Measurements from ENCODE around the gene KCNK7. TPM values are rescaled to one million over a fixed set of nuclear protein-coding genes. Genes with fewer than 3 reads are reported as not detected.
A peak's percentile ranks its signal among the peaks of the same experiment; 100 is the strongest.
"Not testable (repeated sequence)": the region's sequence is repeated elsewhere in the genome, so short reads cannot be mapped to it uniquely, and the experiment has no call there.

KCNK7 gene
- 0.12 TPM in 1 of 2 replicates, not detected in the other for total RNA-seq (2014; rRNA removed; shearing (Covaris generic))

DNA sequence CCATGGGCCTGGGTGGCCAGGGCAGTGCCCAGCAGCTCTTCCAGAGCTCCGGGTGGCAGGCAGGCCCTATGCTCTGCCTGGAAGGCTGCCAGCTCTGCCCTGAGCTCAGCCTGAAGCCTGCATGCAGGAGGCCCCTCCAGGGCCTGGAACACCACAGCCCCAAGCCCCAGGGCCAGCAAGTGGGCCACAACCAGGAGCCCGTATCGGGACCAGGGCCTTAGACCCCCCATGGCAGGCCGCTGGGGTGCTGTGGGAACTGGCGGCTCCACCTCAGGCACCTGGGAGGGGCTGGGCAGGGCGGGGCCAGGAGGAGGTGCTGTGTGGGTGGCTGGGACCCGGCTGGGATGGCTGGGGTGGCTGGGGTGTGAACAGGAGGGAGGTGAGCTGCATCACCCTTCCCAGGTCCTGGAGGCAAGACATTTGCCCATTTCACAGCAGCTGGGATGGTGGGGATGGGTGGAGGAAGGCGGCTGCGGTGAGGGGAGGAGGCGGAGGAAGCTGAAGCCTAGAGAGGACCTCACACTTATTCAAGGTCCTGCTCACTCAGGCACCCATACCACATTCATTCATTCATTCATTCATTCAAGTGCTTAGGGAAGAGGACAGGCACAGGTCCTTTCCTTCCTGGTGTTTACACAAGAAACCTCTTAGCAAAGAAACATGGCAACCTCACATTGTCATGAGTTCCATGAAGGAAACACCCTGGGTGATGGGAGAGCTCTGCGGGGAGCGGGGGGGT, at the start of gene KCNK7:
Gene KCNK7, minus strand, starts transcription at position 258 of the 739 bp plus-strand sequence. Its CDS starts 28 bp downstream, at position 230.
- DNase-seq (ENCODE audit: low spot score), result no peak
- in situ Hi-C loops (cut with HindIII; ENCODE audit: low sequenced_read_pairs), result no loop called here

DNA sequence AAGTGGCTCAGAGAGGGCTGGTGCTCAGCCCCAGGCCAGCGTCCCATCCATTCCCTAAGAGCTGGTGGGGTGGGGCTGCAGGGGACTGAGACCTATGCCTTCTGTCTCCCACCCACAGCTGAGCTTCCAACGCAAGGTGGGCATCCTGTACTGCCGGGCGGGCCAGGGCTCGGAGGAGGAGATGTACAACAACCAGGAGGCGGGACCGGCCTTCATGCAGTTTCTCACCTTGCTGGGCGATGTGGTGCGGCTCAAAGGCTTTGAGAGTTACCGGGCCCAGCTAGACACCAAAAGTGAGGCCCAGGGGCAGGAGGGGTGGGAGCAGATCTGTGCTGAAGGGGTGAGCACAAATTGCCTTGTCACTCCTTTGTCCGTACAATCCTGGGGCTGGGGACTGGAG, 49.2 kb upstream of the KCNK7 start:
- in situ Hi-C loops (cut with HindIII; ENCODE audit: low sequenced_read_pairs), result no loop called here

DNA sequence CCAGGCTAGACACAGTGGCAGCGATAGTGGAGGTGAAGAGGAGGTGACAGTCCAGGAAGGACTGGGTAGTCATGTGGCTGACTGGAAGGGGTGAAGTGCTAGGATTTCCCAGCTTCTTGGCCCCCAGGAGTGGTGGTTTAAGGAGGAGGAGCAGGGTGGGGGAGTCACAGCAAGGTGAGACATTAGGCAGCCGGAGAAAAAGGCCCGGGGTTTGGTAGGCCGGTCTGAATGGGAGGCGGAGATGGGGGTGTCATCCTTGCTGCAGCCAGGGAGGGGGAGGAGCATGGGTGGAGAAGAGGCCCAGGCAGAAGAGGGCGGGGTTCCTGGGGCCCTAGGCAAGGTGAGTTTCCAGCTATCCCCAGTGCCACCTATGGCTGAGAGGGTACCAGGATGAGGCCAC, 48.4 kb upstream of the KCNK7 start:
- DNase-seq (ENCODE audit: low spot score), result no peak
- in situ Hi-C loops (cut with HindIII; ENCODE audit: low sequenced_read_pairs), result no loop called here

More for the DNA sequence above, 49.2 kb upstream of the KCNK7 start:
- DNase-seq (ENCODE audit: low spot score), result no peak

GRCh38 chr11:65642014-65642671, 46.5 kb upstream of the KCNK7 start:
- DNase-seq (ENCODE audit: low spot score), result no peak
- in situ Hi-C loops (cut with HindIII; ENCODE audit: low sequenced_read_pairs), result no loop called here

DNA sequence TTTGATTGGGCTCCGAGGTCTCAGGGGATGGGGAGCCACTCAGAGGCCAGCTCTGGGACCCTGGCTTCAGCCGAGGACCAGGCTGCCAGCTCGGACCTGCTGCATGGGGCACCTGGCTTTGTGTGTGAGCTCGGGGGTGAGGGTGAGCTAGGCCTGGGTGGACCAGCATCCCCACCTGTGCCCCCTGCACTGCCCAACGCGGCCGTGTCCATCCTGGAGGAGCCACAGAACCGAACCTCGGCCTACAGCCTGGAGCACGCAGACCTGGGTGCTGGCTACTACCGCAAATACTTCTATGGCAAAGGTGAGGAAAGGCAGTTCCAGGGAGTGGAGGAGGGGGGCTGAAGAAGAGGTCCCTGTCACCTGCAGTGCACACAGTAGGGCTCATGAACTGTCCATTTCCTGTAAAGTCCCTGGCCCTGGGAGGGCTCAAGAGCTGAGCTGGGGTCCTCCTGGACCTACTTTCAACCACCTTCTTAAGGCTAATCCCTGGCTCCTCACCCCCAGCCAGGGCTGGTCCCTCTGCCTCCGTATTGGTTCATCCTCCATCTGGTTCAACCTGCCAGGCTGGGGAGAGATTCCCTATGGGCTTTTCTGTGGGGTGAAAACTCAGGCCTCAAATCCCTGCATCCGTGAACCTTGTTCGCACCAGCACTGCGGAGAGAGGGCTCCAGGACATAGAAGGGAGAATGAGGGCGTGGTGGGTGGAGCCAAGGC, 45.9 kb upstream of the KCNK7 start:
- in situ Hi-C loops (cut with HindIII; ENCODE audit: low sequenced_read_pairs), result no loop called here

DNA sequence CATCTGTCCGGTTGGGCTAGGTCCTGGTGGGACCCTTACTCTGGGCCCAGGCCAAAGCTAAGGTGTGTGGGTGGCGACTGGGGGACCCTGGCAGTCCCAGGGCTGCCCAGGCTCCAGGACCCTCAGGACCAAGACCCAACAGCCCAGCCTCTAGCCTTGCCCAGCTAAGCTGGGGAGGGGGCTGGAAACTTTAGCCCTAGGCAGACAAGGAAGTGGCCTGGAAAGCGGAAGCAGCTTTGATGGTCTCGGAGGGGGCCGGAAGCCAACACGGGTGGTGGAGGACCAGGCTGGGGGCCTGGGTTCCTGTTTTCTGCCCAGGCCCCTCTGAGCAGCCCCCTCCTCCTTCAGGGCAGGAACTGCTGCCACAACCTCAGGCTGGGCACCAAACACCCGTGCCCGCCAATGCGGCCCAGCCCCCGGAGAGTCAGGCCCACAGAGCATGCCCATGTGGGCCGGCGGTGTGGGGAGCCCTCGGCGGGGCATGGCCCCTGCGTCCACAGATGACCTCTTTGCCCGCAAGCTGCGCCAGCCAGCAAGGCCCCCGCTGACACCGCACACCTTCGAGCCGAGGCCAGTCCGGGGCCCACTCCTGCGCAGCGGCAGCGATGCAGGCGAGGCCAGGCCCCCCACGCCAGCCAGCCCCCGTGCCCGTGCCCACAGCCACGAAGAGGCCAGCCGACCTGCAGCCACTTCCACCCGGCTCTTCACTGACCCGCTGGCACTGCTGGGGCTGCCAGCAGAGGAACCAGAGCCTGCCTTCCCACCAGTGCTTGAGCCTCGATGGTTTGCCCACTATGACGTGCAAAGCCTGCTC, 45.1 kb upstream of the KCNK7 start:
- in situ Hi-C loops (cut with HindIII; ENCODE audit: low sequenced_read_pairs), result no loop called here
- no peak for DNase-seq (ENCODE audit: low spot score)

More for the DNA sequence above, 45.9 kb upstream of the KCNK7 start:
- DNase-seq (ENCODE audit: low spot score), result no peak

GRCh38 chr11:65639623-65640482, 44.3 kb upstream of the KCNK7 start:
- DNase-seq (ENCODE audit: low spot score), result no peak
- in situ Hi-C loops (cut with HindIII; ENCODE audit: low sequenced_read_pairs), result no loop called here

GRCh38 chr11:65639228-65639597, 43.6 kb upstream of the KCNK7 start:
- DNase-seq (ENCODE audit: low spot score); in situ Hi-C loops (cut with HindIII; ENCODE audit: low sequenced_read_pairs): not testable (repeated sequence)

DNA sequence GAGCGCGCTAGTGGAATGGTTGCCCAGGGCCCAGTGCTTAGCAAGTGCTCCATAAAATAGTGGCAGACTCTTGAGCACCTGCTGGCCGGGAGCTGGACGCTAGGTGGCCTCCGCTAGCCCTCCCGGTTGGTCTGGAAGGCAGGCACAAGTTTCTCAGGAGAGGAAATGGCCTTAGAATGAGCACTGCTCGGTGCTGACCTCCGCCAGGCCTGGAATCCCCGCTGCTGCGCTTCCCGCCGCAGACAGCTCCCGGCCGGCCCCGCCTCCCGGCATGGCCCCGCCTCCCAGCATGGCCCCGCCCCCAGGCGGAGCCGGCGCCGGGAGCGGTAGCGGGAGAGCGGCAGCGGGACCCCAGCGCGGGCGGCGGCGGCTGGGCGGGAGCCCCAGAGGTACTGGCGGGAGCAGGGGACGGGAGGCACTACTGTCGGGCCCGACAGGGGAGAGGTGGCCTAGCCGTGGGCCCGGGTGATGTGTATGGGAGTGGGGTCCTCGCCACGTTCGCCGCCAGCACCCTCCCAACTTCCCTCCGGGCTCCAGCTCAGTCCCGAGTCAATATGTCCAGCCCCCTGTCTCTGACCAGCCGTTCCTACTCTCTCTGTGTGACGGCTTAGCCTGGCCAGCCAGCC, 42.3 kb upstream of the KCNK7 start, which contains the start of gene SIPA1:
Gene SIPA1, plus strand, starts transcription at position 308 of the 626 bp plus-strand sequence. CDS start 2,821 bp downstream, outside the sequence.
- in situ Hi-C loops (cut with HindIII; ENCODE audit: low sequenced_read_pairs), result no loop called here
- DNase-seq (ENCODE audit: low spot score), result peak; percentile 69

- in situ Hi-C loops (cut with HindIII; ENCODE audit: low sequenced_read_pairs), result no loop called here
- no peak for DNase-seq (ENCODE audit: low spot score)
Observed at GRCh38 chr11:65637032-65637557, 41.5 kb upstream of the KCNK7 start.

DNA sequence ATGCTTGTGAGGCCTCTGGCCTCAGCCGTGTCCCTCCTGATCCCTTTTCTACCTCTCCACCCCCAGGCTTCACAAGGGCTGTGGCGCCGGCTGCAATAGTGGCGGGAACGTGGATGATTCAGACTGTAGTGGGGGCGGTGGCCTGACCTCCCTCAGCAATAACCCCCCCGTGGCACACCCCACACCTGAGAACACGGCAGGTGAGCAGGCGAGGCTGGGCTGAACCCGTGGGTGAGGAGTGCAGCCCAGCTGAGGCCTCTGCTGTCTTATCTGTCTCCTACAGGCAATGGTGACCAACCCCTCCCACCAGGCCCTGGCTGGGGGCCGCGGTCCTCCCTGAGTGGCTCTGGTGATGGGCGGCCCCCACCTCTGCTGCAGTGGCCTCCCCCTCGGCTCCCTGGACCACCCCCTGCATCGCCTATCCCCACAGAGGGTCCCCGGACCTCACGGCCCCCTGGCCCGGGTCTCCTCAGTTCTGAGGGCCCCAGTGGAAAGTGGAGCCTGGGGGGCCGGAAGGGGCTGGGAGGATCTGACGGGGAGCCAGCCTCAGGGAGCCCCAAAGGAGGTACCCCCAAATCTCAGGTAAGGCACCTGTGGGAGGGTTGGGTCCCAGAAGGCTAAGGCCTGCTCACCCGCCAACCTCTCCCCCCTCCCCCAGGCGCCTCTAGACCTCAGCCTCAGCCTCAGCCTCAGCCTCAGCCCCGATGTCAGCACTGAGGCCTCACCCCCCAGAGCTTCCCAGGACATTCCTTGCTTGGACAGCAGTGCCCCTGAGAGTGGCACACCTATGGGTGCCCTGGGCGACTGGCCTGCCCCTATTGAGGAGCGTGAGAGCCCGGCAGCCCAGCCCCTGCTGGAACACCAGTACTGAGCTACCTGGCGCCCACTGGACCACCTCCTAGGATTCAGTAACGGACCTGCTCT, 40.8 kb upstream of the KCNK7 start:
- no peak for DNase-seq (ENCODE audit: low spot score)
- in situ Hi-C loops (cut with HindIII; ENCODE audit: low sequenced_read_pairs), result no loop called here

DNA sequence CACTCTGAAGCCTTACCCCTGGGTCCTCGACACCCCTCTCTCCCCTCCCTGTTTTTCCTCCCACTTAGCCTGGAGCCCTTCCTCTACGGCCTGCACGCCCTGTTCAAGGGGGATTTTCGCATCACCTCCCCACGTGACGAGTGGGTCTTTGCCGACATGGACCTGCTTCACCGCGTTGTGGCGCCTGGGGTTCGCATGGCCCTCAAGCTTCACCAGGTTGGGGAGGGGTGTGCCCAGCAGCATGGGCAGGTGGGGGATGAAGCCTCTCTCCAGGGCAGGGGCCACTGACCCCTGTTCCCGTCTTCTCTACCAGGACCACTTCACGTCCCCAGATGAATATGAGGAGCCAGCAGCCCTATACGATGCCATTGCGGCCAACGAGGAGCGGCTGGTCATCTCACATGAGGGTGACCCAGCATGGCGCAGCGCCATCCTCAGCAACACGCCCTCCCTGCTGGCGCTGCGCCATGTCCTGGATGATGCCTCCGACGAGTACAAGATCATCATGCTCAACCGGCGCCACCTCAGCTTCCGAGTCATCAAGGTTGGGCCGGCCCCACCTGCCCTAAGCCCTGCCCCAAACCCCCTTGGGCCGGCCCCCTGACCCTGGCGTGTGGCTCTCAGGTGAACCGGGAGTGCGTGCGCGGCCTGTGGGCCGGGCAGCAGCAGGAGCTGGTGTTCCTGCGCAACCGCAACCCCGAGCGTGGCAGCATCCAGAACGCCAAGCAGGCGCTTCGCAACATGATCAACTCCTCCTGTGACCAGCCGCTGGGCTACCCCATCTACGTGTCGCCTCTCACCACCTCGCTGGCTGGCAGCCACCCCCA, 39.5 kb upstream of the KCNK7 start:
- no peak for DNase-seq (ENCODE audit: low spot score)
- in situ Hi-C loops (cut with HindIII; ENCODE audit: low sequenced_read_pairs), result no loop called here

- no peak for DNase-seq (ENCODE audit: low spot score)
- in situ Hi-C loops (cut with HindIII; ENCODE audit: low sequenced_read_pairs), result no loop called here
Observed at GRCh38 chr11:65634440-65634839, 38.8 kb upstream of the KCNK7 start.

DNA sequence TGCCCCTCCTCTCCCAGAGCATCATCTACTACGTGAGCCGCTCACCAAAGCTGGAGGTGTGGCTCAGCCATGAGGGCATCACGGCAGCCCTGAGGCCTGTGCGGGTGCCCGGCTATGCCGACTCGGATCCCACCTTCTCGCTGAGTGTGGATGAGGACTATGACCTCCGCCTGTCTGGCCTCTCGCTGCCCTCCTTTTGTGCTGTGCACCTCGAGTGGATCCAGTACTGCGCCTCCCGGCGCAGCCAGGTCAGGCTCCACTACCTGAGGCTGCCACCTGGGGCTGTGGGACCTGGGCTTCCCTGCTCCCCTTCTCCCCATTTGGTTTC, 38.5 kb upstream of the KCNK7 start:
- in situ Hi-C loops (cut with HindIII; ENCODE audit: low sequenced_read_pairs), result no loop called here
- no peak for DNase-seq (ENCODE audit: low spot score)

- no peak for DNase-seq (ENCODE audit: low spot score)
- in situ Hi-C loops (cut with HindIII; ENCODE audit: low sequenced_read_pairs), result no loop called here
Observed at GRCh38 chr11:65633390-65634108, 37.9 kb upstream of the KCNK7 start.

Data from G401 (cell line).